PC-3 (cell line): ENCODE results near the gene FAAP100.

Source experiments
- EZH2 ChIP-seq: fragments of 300-600 bp; sonication (generic); IDR thresholded peaks from one replicate; pipeline ENCODE4 v1.6.1; 2017; ENCODE audit warnings: antibody characterized with exemption, mild to moderate bottlenecking, low read length; ENCODE audit not compliant: unreplicated experiment
- TF ChIP-seq, protein P1 (sequence below): fragments of 300-600 bp; sonication (generic); conservative IDR thresholded peaks from 2 replicates; pipeline ENCODE4 v1.5.1; 2017; ENCODE audit warnings: antibody characterized with exemption, low read depth, mild to moderate bottlenecking, low read length

DNA sequence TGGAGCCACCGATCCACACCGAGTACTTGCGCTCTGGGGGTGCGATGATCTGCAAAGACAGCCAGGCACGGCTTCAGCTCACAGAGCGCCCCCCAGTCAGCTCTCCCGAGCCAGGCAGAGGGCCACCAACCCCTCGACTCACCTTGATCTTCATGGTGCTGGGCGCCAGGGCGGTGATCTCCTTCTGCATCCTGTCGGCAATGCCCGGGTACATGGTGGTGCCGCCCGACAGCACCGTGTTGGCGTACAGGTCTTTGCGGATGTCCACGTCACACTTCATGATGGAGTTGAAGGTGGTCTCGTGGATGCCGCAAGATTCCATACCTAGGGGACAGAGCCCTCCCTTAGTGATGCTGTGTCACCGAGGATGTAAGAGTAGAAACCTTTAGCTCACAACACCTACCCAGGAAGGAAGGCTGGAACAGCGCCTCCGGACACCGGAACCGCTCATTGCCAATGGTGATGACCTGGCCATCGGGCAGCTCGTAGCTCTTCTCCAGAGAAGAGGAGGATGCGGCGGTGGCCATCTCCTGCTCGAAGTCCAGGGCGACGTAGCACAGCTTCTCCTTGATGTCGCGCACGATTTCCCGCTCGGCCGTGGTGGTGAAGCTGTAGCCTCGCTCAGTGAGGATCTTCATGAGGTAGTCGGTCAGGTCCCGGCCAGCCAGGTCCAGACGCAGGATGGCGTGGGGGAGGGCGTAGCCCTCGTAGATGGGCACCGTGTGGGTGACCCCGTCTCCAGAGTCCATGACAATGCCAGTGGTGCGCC is 41.2 kb downstream of the FAAP100 start:
- TF ChIP-seq, protein P1, sequence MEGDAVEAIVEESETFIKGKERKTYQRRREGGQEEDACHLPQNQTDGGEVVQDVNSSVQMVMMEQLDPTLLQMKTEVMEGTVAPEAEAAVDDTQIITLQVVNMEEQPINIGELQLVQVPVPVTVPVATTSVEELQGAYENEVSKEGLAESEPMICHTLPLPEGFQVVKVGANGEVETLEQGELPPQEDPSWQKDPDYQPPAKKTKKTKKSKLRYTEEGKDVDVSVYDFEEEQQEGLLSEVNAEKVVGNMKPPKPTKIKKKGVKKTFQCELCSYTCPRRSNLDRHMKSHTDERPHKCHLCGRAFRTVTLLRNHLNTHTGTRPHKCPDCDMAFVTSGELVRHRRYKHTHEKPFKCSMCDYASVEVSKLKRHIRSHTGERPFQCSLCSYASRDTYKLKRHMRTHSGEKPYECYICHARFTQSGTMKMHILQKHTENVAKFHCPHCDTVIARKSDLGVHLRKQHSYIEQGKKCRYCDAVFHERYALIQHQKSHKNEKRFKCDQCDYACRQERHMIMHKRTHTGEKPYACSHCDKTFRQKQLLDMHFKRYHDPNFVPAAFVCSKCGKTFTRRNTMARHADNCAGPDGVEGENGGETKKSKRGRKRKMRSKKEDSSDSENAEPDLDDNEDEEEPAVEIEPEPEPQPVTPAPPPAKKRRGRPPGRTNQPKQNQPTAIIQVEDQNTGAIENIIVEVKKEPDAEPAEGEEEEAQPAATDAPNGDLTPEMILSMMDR = no peak
- no peak for TF ChIP-seq EZH2
